Hepatocyte (in vitro differentiated cells): Measurements from ENCODE around the gene REXO2. TPM values are rescaled to one million over a fixed set of nuclear protein-coding genes. Genes with fewer than 3 reads are reported as not detected.

ENCODE experiments used
- DNase-seq: peaks from one replicate; pipeline ENCODE4 v3.0.0-alpha.2; 2016; ENCODE audit warnings: low spot score
- H2AFZ ChIP-seq: fragments of 200-600 bp; sonication (generic); 2 replicates; pipeline ENCODE4 v1.6.0; 2016; ENCODE audit warnings: antibody characterized with exemption, mild to moderate bottlenecking
- H3K27ac ChIP-seq: fragments of 200-600 bp; sonication (generic); 2 replicates; pipeline ENCODE4 v1.5.1; 2016; ENCODE audit warnings: mild to moderate bottlenecking
- H3K27me3 ChIP-seq: fragments of 200-600 bp; sonication (generic); 2 replicates; pipeline ENCODE4 v1.6.1; 2016
- H3K36me3 ChIP-seq: fragments of 200-600 bp; sonication (generic); replicated peaks from 2 replicates; pipeline ENCODE4 v1.5.1; 2016; ENCODE audit warnings: low read depth; ENCODE audit not compliant: insufficient read depth
- H3K4me1 ChIP-seq: fragments of 200-600 bp; sonication (generic); 2 replicates; pipeline ENCODE4 v1.5.1; 2016; ENCODE audit warnings: mild to moderate bottlenecking, moderate library complexity; ENCODE audit not compliant: insufficient read depth
- H3K4me2 ChIP-seq: fragments of 200-600 bp; sonication (generic); 2 replicates; pipeline ENCODE4 v1.6.0; 2016
- H3K4me3 ChIP-seq: fragments of 200-600 bp; sonication (generic); 2 replicates; pipeline ENCODE4 v1.5.1; 2016; ENCODE audit warnings: mild to moderate bottlenecking
- H3K79me2 ChIP-seq: fragments of 200-600 bp; sonication (generic); 2 replicates; pipeline ENCODE4 v1.6.0; 2017; ENCODE audit warnings: mild to moderate bottlenecking
- H3K9me2 ChIP-seq: fragments of 200-600 bp; sonication (generic); replicated peaks from 2 replicates; pipeline ENCODE4 v1.6.0; 2017; ENCODE audit warnings: mild to moderate bottlenecking; ENCODE audit not compliant: insufficient read depth
- H3K9me3 ChIP-seq: fragments of 200-600 bp; sonication (generic); 2 replicates; pipeline ENCODE4 v1.5.1; 2016; ENCODE audit warnings: low read depth, mild to moderate bottlenecking
- H4K20me1 ChIP-seq: fragments of 200-600 bp; sonication (generic); 2 replicates; pipeline ENCODE4 v1.6.0; 2016; ENCODE audit warnings: mild to moderate bottlenecking; ENCODE audit not compliant: insufficient read depth, poor library complexity, severe bottlenecking
- CTCF ChIP-seq: fragments of 200-600 bp; sonication (generic); IDR thresholded peaks from 2 replicates; pipeline ENCODE4 v1.5.1; 2016; ENCODE audit warnings: antibody characterized with exemption, mild to moderate bottlenecking; ENCODE audit not compliant: poor library complexity
- EZH2 ChIP-seq: fragments of 200-600 bp; sonication (generic); IDR thresholded peaks from 2 replicates; pipeline ENCODE4 v1.6.1; 2016; ENCODE audit warnings: antibody characterized with exemption, mild to moderate bottlenecking, borderline replicate concordance
- EZH2phosphoT487 ChIP-seq: fragments of 200-600 bp; sonication (generic); IDR thresholded peaks from one replicate; pipeline ENCODE4 v1.6.1; 2018; ENCODE audit warnings: antibody characterized with exemption, mild to moderate bottlenecking, low read depth, moderate library complexity; ENCODE audit not compliant: unreplicated experiment, severe bottlenecking
- WGBS: methylation state at CpG from one replicate; pipeline ENCODE4 v1.1.6; 2016; ENCODE audit warnings: low lambda C conversion rate; ENCODE audit errors: missing lambda C conversion rate; 5-methylcytosine and 5-hydroxymethylcytosine counted together
- polyA plus RNA-seq: library from polyadenylated mRNA; unstranded; fragments of >200 nt; fragmentation: Nextera tagmentation; extraction: Ambion mirVana; gene quantifications from 2 replicates; pipeline ENCODE4 v1.2.1, GENCODE V29; 2016
- total RNA-seq: library from RNA; depleted of rRNA; stranded (reverse); fragments of >200 nt; gene quantifications from 2 replicates; pipeline ENCODE4 v1.2.3, GENCODE V29; 2014

Gene REXO2
- total and polyA plus RNA-seq, 2 experiments from 2014 or later = 124 to 160 TPM

DNA sequence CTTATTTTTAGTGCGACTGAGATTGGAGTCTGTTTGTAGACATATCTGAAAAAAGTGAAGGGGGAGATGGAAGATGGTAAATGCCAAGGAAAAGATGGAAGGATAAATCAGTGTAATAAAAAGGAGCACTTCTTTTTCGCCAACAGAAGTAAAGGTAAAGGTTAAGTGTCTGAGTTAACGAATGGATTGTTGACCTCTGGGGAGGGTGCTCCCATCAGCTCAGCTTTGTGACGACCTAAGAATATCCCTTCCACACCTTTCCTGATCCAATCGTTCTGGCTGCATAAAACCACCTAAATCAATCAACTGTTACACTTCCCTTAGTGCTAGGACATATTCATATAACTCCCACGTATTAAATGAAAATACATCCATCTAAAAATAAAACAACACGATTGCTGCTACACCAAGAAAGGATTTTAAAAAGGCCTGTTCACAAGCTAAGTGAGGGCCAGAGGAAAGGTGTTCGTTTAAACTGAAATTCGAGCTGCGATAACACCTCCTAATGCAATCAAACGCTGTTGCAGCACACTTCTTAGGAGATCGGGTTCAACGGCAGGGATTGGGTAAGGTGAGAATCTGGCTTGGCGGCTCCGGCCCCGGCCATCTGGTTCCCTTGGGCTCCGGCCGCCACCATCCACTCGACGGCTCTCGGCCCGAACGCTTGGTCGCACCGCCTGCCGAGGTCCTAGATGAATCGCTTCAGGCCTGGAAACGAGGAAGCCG is 39.6 kb upstream of the REXO2 start:
- TF ChIP-seq EZH2phosphoT487 (no peak), CTCF (no peak), EZH2 (no peak)
- no peaks in the 10 kb centered on the region for H3K9me2 ChIP-seq
- peaks cover 13% of the 10 kb centered on the region for H4K20me1 ChIP-seq
- peaks cover 52% of the 10 kb centered on the region for H3K79me2 ChIP-seq
- no peaks in the 10 kb centered on the region for H3K9me3 ChIP-seq
- WGBS = 3% methylated on average over 29 of the region's 29 CpGs
- H2AFZ ChIP-seq = peak overlapping the region; percentile 46
- H3K4me2 ChIP-seq = peak overlapping the region; percentile 79
- H3K4me3 ChIP-seq = peak overlapping the region; percentile 31
- peak; percentile 19 for DNase-seq
- H3K27ac ChIP-seq = peak overlapping the region; percentile 99
- H3K27me3 ChIP-seq = no peaks in the 10 kb centered on the region
- no peaks in the 10 kb centered on the region for H3K36me3 ChIP-seq
- peaks cover 15% of the 10 kb centered on the region for H3K4me1 ChIP-seq

DNA sequence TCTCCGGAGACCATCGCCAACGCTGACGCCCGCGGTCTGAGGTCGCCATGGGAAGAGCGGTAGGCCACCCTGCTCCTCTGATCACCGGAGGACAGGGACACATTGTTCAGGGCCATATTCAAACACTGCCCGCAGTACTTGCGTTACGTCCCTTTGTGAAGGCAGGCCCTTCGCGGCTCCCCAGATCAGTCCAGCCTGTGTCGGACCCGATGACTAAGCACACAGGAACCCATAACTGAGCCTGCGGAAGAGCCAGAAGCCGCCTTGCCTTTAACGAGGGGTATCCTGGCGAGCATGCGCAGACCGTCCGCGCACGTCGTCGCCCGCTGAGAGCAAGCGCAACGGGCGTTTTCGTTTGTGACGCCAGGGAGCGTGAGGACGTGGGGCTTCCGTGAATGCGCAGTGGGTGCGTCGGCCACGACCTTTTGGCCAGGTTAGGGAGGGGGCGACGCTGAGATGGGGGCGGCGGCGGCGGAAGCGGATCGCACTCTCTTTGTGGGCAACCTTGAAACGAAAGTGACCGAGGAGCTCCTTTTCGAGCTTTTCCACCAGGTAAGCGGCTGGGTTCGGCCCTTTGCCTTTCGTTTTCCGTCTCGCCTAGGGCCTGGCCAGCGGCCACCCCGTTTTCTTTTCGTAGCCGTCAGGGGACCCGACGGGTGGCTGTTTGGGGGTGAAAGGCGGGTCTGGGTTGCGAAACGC is 38.9 kb upstream of the REXO2 start, which contains the start of the genes C11orf71 and RBM7:
Gene C11orf71 (minus strand): TSS at position 296 of the 699 bp plus-strand sequence. CDS start 180 bp downstream, at position 116.
Gene RBM7 (plus strand): TSS at position 451 of the 699 bp plus-strand sequence. CDS start 6 bp downstream, at position 457.
- no peaks in the 10 kb centered on the region for H3K27me3 ChIP-seq
- peaks cover 20% of the 10 kb centered on the region for H4K20me1 ChIP-seq
- peaks cover 59% of the 10 kb centered on the region for H3K79me2 ChIP-seq
- peaks cover 15% of the 10 kb centered on the region for H3K4me1 ChIP-seq
- no peaks in the 10 kb centered on the region for H3K9me3 ChIP-seq
- peak within 1 kb of the TSS; percentile 68 for H3K4me3 ChIP-seq
- peak within 1 kb of the TSS; percentile 99 for H3K27ac ChIP-seq
- H3K9me2 ChIP-seq = no peaks in the 10 kb centered on the region
- peak within 1 kb of the TSS; percentile 79 for H3K4me2 ChIP-seq
- peak; percentile 17 for TF ChIP-seq CTCF
- no peak for TF ChIP-seq EZH2phosphoT487
- no peak for TF ChIP-seq EZH2
- peak; percentile 99 for DNase-seq
- WGBS = under 1% methylated on average over 64 of the region's 65 CpGs
- peak within 1 kb of the TSS; percentile 47 for H2AFZ ChIP-seq
- no peaks in the 10 kb centered on the region for H3K36me3 ChIP-seq

- WGBS = 3% methylated on average over 8 of the region's 8 CpGs
Observed at GRCh38 chr11:114400915-114401223, 38.4 kb upstream of the REXO2 start.

More at GRCh38 chr11:114400915-114401223, 38.4 kb upstream of the REXO2 start:
- Histone ChIP-seq H3K9me3 (no peaks in the 10 kb centered on the region), H4K20me1 (peaks cover 24% of the 10 kb centered on the region), H3K36me3 (no peaks in the 10 kb centered on the region), H3K4me1 (peaks cover 15% of the 10 kb centered on the region), H3K27me3 (no peaks in the 10 kb centered on the region), H3K4me2 (peak overlapping the region; percentile 76), H2AFZ (peak overlapping the region; percentile 47), H3K79me2 (peaks cover 64% of the 10 kb centered on the region), H3K4me3 (peak overlapping the region; percentile 68), H3K27ac (peak overlapping the region; percentile 99), H3K9me2 (no peaks in the 10 kb centered on the region)
- TF ChIP-seq EZH2 = no peak
- TF ChIP-seq EZH2phosphoT487 = no peak
- TF ChIP-seq CTCF = no peak
- DNase-seq = no peak
